PC-3 (cell line): Measurements from ENCODE around the gene FBXO2. TPM values are rescaled to one million over a fixed set of nuclear protein-coding genes. Genes with fewer than 3 reads are reported as not detected.

Source experiments
- ATAC-seq: fragments of 200-7000 bp; cut with Tn5 transposase; 2 replicates; pipeline ENCODE4 v1.9.1; 2020; ENCODE audit warnings: mild to moderate bottlenecking, moderate library complexity
- BruUV-seq: library from RNA; stranded (reverse); fragments of 400-500 nt; replicated peaks from 2 replicates; lab custom pipeline; 2021; lab: Mats Ljungman, UMichigan
- CTCF ChIA-PET: fragments of 300-600 bp; sonication (Branson Sonifier 250); formaldehyde crosslinking; loops from one replicate; lab custom pipeline; 2022; ENCODE audit warnings: antibody characterized with exemption; lab: Charles Lee
- POLR2A ChIA-PET: fragments of 300-600 bp; sonication (Branson Sonifier 250); formaldehyde crosslinking; loops from one replicate; lab custom pipeline; 2022; ENCODE audit warnings: antibody characterized with exemption; ENCODE audit not compliant: unreplicated experiment; lab: Charles Lee
- DNase-seq: peaks from one replicate; pipeline ENCODE4 v3.0.0-alpha.2; 2015
- H2AFZ ChIP-seq: fragments of 300-600 bp; sonication (generic); 2 replicates; pipeline ENCODE4 v1.6.0; 2016; ENCODE audit warnings: antibody characterized with exemption, low read length
- H3F3A ChIP-seq: fragments of 300-600 bp; sonication (generic); one replicate; pipeline ENCODE4 v1.6.0; 2017; ENCODE audit warnings: antibody characterized with exemption, low read length, control low read depth, mild to moderate bottlenecking; ENCODE audit not compliant: unreplicated experiment
- H3K27ac ChIP-seq: fragments of 300-600 bp; sonication (generic); 2 replicates; pipeline ENCODE4 v1.5.1; 2016; ENCODE audit warnings: mild to moderate bottlenecking, low read length
- H3K27me3 ChIP-seq: fragments of 300-600 bp; sonication (generic); 2 replicates; pipeline ENCODE4 v1.6.1; 2016; ENCODE audit warnings: low read length, mixed read lengths
- H3K36me3 ChIP-seq: fragments of 300-600 bp; sonication (generic); 2 replicates; pipeline ENCODE4 v1.6.1; 2016; ENCODE audit warnings: low read depth, mixed run types, low read length, mixed read lengths
- H3K4me1 ChIP-seq: fragments of 300-600 bp; sonication (generic); 2 replicates; pipeline ENCODE4 v1.5.1; 2016; ENCODE audit warnings: low read length; ENCODE audit not compliant: insufficient read depth
- H3K4me2 ChIP-seq: fragments of 300-600 bp; sonication (generic); 2 replicates; pipeline ENCODE4 v1.6.0; 2016; ENCODE audit warnings: low read length
- H3K4me3 ChIP-seq: fragments of 300-600 bp; sonication (generic); 2 replicates; pipeline ENCODE4 v1.5.1; 2016; ENCODE audit warnings: mild to moderate bottlenecking, low read length, mixed read lengths
- H3K79me2 ChIP-seq: fragments of 300-600 bp; sonication (generic); 2 replicates; pipeline ENCODE4 v1.6.1; 2017; ENCODE audit warnings: low read length, mixed read lengths
- H3K9ac ChIP-seq: fragments of 300-600 bp; sonication (generic); 2 replicates; pipeline ENCODE4 v1.6.0; 2016; ENCODE audit warnings: mild to moderate bottlenecking, low read length
- H3K9me2 ChIP-seq: fragments of 300-600 bp; sonication (generic); replicated peaks from 2 replicates; pipeline ENCODE4 v1.6.1; 2016; ENCODE audit warnings: mixed run types, low read length, mixed read lengths
- H3K9me3 ChIP-seq: fragments of 300-600 bp; sonication (generic); 2 replicates; pipeline ENCODE4 v1.6.1; 2016; ENCODE audit warnings: low read length, mixed read lengths
- H4K20me1 ChIP-seq: fragments of 300-600 bp; sonication (generic); 2 replicates; pipeline ENCODE4 v1.6.1; 2016; ENCODE audit warnings: low read length, mixed read lengths
- EZH2 ChIP-seq: fragments of 300-600 bp; sonication (generic); IDR thresholded peaks from one replicate; pipeline ENCODE4 v1.6.1; 2017; ENCODE audit warnings: antibody characterized with exemption, mild to moderate bottlenecking, low read length; ENCODE audit not compliant: unreplicated experiment
- EZH2phosphoT487 ChIP-seq: fragments of 300-600 bp; sonication (generic); IDR thresholded peaks from 2 replicates; pipeline ENCODE4 v1.6.1; 2018; ENCODE audit warnings: mild to moderate bottlenecking, antibody characterized with exemption, low read length, borderline replicate concordance
- intact Hi-C: fragments of 100-400 bp; cut with micrococcal nuclease; formaldehyde crosslinking; loops from 2 replicates; pipeline ENCODE4 v1.9.0; 2023
- total RNA-seq: library from RNA; depleted of rRNA; stranded (reverse); fragments of >200 nt; gene quantifications from 2 replicates; pipeline ENCODE4 v1.2.3, GENCODE V29; 2014
- TF ChIP-seq, protein P1 (sequence below): fragments of 300-600 bp; sonication (generic); conservative IDR thresholded peaks from 2 replicates; pipeline ENCODE4 v1.5.1; 2017; ENCODE audit warnings: antibody characterized with exemption, low read depth, mild to moderate bottlenecking, low read length

Gene FBXO2
- total RNA-seq, 1 experiment from 2014 or later, result 15.3 TPM

- Histone ChIP-seq H4K20me1 (no peaks in the 10 kb centered on the region), H3K4me1 (peaks cover 28% of the 10 kb centered on the region), H3F3A (no peaks in the 10 kb centered on the region), H3K9ac (no peak overlapping the region), H2AFZ (peak overlapping the region; percentile 35; the same call in 1 of the 2 replicates), H3K9me3 (no peaks in the 10 kb centered on the region), H3K79me2 (peaks cover 10% of the 10 kb centered on the region), H3K4me2 (peak overlapping the region; percentile 57), H3K9me2 (no peaks in the 10 kb centered on the region), H3K27me3 (no peaks in the 10 kb centered on the region), H3K4me3 (peak overlapping the region; percentile 32; the same call in 1 of the 2 replicates), H3K27ac (peak overlapping the region; percentile 61), H3K36me3 (no peaks in the 10 kb centered on the region)
- intact Hi-C loops, result no loop called here
- DNase-seq (peak; percentile 87), ATAC-seq (peak; percentile 73)
- ChIA-PET CTCF (interaction anchor here (0.6 to 1.1 kb wide), 4 partner anchors 11 to 184 kb away, joined by 5 to 7 read pairs (median 5); partner anchors contain the start of gene FBXO6), POLR2A (no interaction called here)
- no TSS peak for BruUV-seq
- no peak for TF ChIP-seq EZH2
- TF ChIP-seq EZH2phosphoT487, result no peak
- TF ChIP-seq, protein P1, sequence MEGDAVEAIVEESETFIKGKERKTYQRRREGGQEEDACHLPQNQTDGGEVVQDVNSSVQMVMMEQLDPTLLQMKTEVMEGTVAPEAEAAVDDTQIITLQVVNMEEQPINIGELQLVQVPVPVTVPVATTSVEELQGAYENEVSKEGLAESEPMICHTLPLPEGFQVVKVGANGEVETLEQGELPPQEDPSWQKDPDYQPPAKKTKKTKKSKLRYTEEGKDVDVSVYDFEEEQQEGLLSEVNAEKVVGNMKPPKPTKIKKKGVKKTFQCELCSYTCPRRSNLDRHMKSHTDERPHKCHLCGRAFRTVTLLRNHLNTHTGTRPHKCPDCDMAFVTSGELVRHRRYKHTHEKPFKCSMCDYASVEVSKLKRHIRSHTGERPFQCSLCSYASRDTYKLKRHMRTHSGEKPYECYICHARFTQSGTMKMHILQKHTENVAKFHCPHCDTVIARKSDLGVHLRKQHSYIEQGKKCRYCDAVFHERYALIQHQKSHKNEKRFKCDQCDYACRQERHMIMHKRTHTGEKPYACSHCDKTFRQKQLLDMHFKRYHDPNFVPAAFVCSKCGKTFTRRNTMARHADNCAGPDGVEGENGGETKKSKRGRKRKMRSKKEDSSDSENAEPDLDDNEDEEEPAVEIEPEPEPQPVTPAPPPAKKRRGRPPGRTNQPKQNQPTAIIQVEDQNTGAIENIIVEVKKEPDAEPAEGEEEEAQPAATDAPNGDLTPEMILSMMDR, result no peak
Observed at GRCh38 chr1:11653101-11653860, 948 bp downstream of the FBXO2 start.

- ATAC-seq, result no peak
- Histone ChIP-seq H3K4me1 (peaks cover 28% of the 10 kb centered on the region), H3F3A (no peaks in the 10 kb centered on the region), H3K4me3 (no peak overlapping the region), H3K79me2 (peaks cover 10% of the 10 kb centered on the region), H3K4me2 (peak overlapping the region; percentile 57), H4K20me1 (no peaks in the 10 kb centered on the region), H3K36me3 (no peaks in the 10 kb centered on the region), H3K9ac (no peak overlapping the region), H3K9me3 (no peaks in the 10 kb centered on the region), H3K27me3 (no peaks in the 10 kb centered on the region), H3K9me2 (no peaks in the 10 kb centered on the region), H3K27ac (peak overlapping the region; percentile 61), H2AFZ (no peak overlapping the region)
- no TSS peak for BruUV-seq
- ChIA-PET CTCF (interaction anchor here (0.6 kb wide), 1 partner anchor 247 kb away, joined by 3 read pairs; no protein-coding TSS in a partner anchor), POLR2A (no interaction called here)
- intact Hi-C loops, result no loop called here
- no peak for TF ChIP-seq EZH2phosphoT487
- TF ChIP-seq, protein P1, result no peak
- no peak for TF ChIP-seq EZH2
- DNase-seq, result no peak
Observed at GRCh38 chr1:11652203-11652780, 1.9 kb downstream of the FBXO2 start.

DNA sequence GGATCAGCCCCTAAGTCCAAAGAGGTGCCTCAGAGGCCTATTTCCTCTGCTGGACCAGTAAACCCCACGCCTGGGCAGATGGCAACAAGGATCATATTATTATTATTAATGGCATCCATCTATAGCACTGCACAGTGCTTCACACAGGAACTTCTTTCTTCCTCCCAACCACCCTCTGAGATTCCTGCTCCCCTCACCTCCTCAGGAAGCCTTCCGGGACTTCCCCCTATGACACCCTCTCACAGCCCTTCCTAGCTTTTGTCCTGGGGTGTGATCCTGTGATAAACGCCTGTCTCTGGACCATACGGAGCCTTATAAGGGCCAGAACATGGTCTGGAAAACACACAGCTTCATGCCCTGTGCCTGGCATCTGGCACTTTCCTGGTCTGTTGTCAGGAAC lies 3.2 kb downstream of the FBXO2 start:
- H2AFZ ChIP-seq, result peak overlapping the region; percentile 56; the same call in 1 of the 2 replicates
- H3K9ac ChIP-seq, result no peak overlapping the region
- H3K27me3 ChIP-seq, result no peaks in the 10 kb centered on the region
- intact Hi-C loops, result no loop called here
- POLR2A ChIA-PET, result no interaction called here
- DNase-seq (no peak), ATAC-seq (no peak)
- H3K9me2 ChIP-seq, result no peaks in the 10 kb centered on the region
- TF ChIP-seq EZH2phosphoT487 (no peak), EZH2 (no peak)
- TF ChIP-seq, protein P1, result no peak
- H3K4me3 ChIP-seq, result peak overlapping the region; percentile 33; the same call in 1 of the 2 replicates
- H3K36me3 ChIP-seq, result no peaks in the 10 kb centered on the region
- peaks cover 9% of the 10 kb centered on the region for H3K79me2 ChIP-seq
- H3K27ac ChIP-seq, result no peak overlapping the region
- BruUV-seq, result no TSS peak
- CTCF ChIA-PET, result interaction anchor here (1.0 kb wide), 1 partner anchor 69 kb away, joined by 6 read pairs; no protein-coding TSS in a partner anchor
- no peaks in the 10 kb centered on the region for H3K9me3 ChIP-seq
- peaks cover 28% of the 10 kb centered on the region for H3K4me1 ChIP-seq
- H3F3A ChIP-seq, result no peaks in the 10 kb centered on the region
- H3K4me2 ChIP-seq, result peak overlapping the region; percentile 71
- no peaks in the 10 kb centered on the region for H4K20me1 ChIP-seq
